NCI-H2196 (cell line): ENCODE data around the gene CACNA1S.

Experiments
- DNase-seq: peaks from one replicate; lab custom pipeline; 2025; ENCODE audit not compliant: unreplicated experiment; lab: John Stamatoyannopoulos, UW

The CACNA1S gene

GRCh38 chr1:201039876-201040275, 72.3 kb downstream of the CACNA1S start:
- peak; percentile 12 for DNase-seq

GRCh38 chr1:201039418-201039817, 72.8 kb downstream of the CACNA1S start:
- DNase-seq = no peak

- DNase-seq = no peak
These were observed 73.9 kb downstream of the CACNA1S start for GRCh38 chr1:201038186-201038876.

GRCh38 chr1:201036188-201036842, 75.9 kb downstream of the CACNA1S start:
- no peak for DNase-seq

GRCh38 chr1:201034671-201035070, 77.6 kb downstream of the CACNA1S start:
- DNase-seq = no peak

GRCh38 chr1:201032408-201032807, 79.8 kb downstream of the CACNA1S start:
- DNase-seq = no peak

- no peak for DNase-seq
These were observed 83.8 kb downstream of the CACNA1S start for GRCh38 chr1:201028461-201028889.

- DNase-seq = no peak
These were observed 85.4 kb downstream of the CACNA1S start for GRCh38 chr1:201026836-201027235.

GRCh38 chr1:201026234-201026633, 86.0 kb downstream of the CACNA1S start:
- no peak for DNase-seq

GRCh38 chr1:201025571-201026002, 86.6 kb downstream of the CACNA1S start:
- DNase-seq = no peak

- DNase-seq = no peak
These were observed 87.6 kb downstream of the CACNA1S start for GRCh38 chr1:201024625-201024998.

GRCh38 chr1:201023920-201024624, 88.2 kb downstream of the CACNA1S start:
- DNase-seq = no peak

GRCh38 chr1:201023517-201023902, 88.7 kb downstream of the CACNA1S start, which contains the start of gene KIF21B:
Gene KIF21B, minus strand, starts transcription at chr1:201023714. Its CDS starts 331 bp downstream, at chr1:201023383.
- DNase-seq = peak; percentile 85

- no peak for DNase-seq
These were observed 89.3 kb downstream of the CACNA1S start for GRCh38 chr1:201022820-201023516.

GRCh38 chr1:201022493-201022819, 89.8 kb downstream of the CACNA1S start:
- no peak for DNase-seq

- no peak for DNase-seq
These were observed 90.4 kb downstream of the CACNA1S start for GRCh38 chr1:201021630-201022492.

- no peak for DNase-seq
These were observed 91.3 kb downstream of the CACNA1S start for GRCh38 chr1:201020721-201021629.

GRCh38 chr1:201020040-201020591, 92.1 kb downstream of the CACNA1S start:
- DNase-seq = no peak

- DNase-seq = peak; percentile 56
These were observed 92.8 kb downstream of the CACNA1S start for GRCh38 chr1:201019321-201019977.
